RWPE1 (cell line): ENCODE measurements around the gene RBL2.

Experiments used
- CTCF ChIA-PET: fragments of 350-600 bp; sonication (Branson Sonifier 250); formaldehyde crosslinking; extraction: SDS; loops from one replicate; lab custom pipeline; 2021; lab: Yijun Ruan, JAX
- POLR2A ChIA-PET: fragments of 400-600 bp; formaldehyde crosslinking; extraction: SDS; loops from one replicate; lab custom pipeline; 2020; ENCODE audit warnings: antibody characterized with exemption; ENCODE audit not compliant: low non-redundant PET; lab: Yijun Ruan, JAX
- DNase-seq: peaks from one replicate; pipeline ENCODE4 v3.0.0; 2012; ENCODE audit warnings: low spot score
- H3K27ac ChIP-seq: fragments of 450-650 bp; 2 replicates; pipeline ENCODE4 v1.5.1; 2017
- TF ChIP-seq, protein P1 (sequence below): fragments of 450-650 bp; conservative IDR thresholded peaks from 2 replicates; pipeline ENCODE4 v1.5.1; 2017; ENCODE audit warnings: low read depth, mild to moderate bottlenecking

Gene RBL2

DNA sequence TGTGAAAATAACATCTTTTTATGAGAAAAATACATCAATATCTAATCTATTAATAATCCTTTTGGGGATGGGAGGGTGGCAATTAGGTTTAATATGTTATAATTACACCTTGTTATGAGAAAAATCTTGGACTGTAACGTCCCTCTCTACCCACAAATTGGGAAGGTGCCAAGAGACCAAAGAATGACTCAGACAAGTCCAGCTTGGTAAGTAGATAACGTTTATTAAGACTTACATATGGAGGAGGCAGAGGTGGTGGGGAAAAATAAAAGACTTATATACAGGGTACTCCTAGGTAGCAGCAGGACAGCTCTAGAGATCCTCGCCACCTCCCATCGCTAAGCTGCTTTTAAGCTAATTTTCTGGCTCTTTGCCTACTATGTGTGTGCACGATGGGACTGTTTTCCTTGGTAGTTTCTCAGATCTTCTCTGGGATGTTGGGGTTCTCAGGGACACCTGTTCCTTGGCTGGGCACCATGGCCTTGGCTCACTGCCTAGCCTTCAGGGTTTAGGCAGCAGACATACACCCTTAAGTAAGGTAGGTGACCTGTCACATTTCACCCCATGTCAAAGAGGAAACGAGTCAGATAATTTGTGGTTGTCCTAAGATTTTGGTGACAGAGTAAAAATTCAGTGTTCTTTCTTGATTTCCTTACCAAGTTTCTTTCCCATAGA lies 31.5 kb downstream of the RBL2 start:
- H3K27ac ChIP-seq: no peak overlapping the region
- ChIA-PET CTCF (interaction anchor here (0.6 kb wide), 1 partner anchor 99 kb away, joined by 3 read pairs; no protein-coding TSS in a partner anchor), POLR2A (no interaction called here)
- TF ChIP-seq, protein P1, sequence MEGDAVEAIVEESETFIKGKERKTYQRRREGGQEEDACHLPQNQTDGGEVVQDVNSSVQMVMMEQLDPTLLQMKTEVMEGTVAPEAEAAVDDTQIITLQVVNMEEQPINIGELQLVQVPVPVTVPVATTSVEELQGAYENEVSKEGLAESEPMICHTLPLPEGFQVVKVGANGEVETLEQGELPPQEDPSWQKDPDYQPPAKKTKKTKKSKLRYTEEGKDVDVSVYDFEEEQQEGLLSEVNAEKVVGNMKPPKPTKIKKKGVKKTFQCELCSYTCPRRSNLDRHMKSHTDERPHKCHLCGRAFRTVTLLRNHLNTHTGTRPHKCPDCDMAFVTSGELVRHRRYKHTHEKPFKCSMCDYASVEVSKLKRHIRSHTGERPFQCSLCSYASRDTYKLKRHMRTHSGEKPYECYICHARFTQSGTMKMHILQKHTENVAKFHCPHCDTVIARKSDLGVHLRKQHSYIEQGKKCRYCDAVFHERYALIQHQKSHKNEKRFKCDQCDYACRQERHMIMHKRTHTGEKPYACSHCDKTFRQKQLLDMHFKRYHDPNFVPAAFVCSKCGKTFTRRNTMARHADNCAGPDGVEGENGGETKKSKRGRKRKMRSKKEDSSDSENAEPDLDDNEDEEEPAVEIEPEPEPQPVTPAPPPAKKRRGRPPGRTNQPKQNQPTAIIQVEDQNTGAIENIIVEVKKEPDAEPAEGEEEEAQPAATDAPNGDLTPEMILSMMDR: no peak
- DNase-seq: peak; percentile 33

GRCh38 chr16:53476867-53477266 lies 42.6 kb downstream of the RBL2 start:
- ChIA-PET CTCF (interaction anchor here (0.6 kb wide), 1 partner anchor 8 kb away, joined by 3 read pairs; no protein-coding TSS in a partner anchor), POLR2A (interaction anchor here (0.6 kb wide), 1 partner anchor 43 kb away, joined by 3 read pairs; no protein-coding TSS in a partner anchor)
- TF ChIP-seq, protein P1: no peak
- DNase-seq: no peak
- no peak overlapping the region for H3K27ac ChIP-seq

- TF ChIP-seq, protein P1: no peak
- no peak overlapping the region for H3K27ac ChIP-seq
- no peak for DNase-seq
- CTCF ChIA-PET: no interaction called here
- POLR2A ChIA-PET: no interaction called here
Observed at GRCh38 chr16:53478965-53479364, 44.7 kb downstream of the RBL2 start.

- POLR2A ChIA-PET: no interaction called here
- CTCF ChIA-PET: interaction anchor here (0.6 kb wide), 1 partner anchor 99 kb away, joined by 3 read pairs; no protein-coding TSS in a partner anchor
- H3K27ac ChIP-seq: no peak overlapping the region
- TF ChIP-seq, protein P1: no peak
- DNase-seq: no peak
Observed at GRCh38 chr16:53480394-53480793, 46.1 kb downstream of the RBL2 start.

- no peak overlapping the region for H3K27ac ChIP-seq
- ChIA-PET POLR2A (no interaction called here), CTCF (no interaction called here)
- DNase-seq: no peak
- TF ChIP-seq, protein P1: no peak
Observed at GRCh38 chr16:53482123-53482522, 47.9 kb downstream of the RBL2 start.

- CTCF ChIA-PET: interaction anchor here (0.7 kb wide), 1 partner anchor 9 kb away, joined by 5 read pairs; no protein-coding TSS in a partner anchor
- POLR2A ChIA-PET: no interaction called here
- DNase-seq: no peak
- no peak overlapping the region for H3K27ac ChIP-seq
- TF ChIP-seq, protein P1: no peak
Observed at GRCh38 chr16:53484542-53484941, 50.3 kb downstream of the RBL2 start.
